Kidney epithelial cell (primary cell): ENCODE data around the gene TMED5. TPM values are rescaled to one million over a fixed set of nuclear protein-coding genes. Genes with fewer than 3 reads are reported as not detected.

Source experiments
- DNase-seq: peaks from one replicate; pipeline ENCODE4 v3.0.0-alpha.2; 2010; ENCODE audit warnings: low read depth
- H3K27me3 ChIP-seq: 2 replicates; pipeline ENCODE4 v1.6.0; 2011; ENCODE audit warnings: low read length; ENCODE audit not compliant: control insufficient read depth, insufficient read depth
- H3K36me3 ChIP-seq: 2 replicates; pipeline ENCODE4 v1.5.1; 2011; ENCODE audit warnings: low read length; ENCODE audit not compliant: control insufficient read depth, insufficient read depth
- H3K4me3 ChIP-seq: 2 replicates; pipeline ENCODE4 v1.5.1; 2011; ENCODE audit warnings: low read depth, mild to moderate bottlenecking, control low read depth, low read length
- total RNA-seq: library from RNA; depleted of rRNA; stranded (reverse); fragments of >200 nt; gene quantifications from 2 replicates; pipeline ENCODE4 v1.2.3, GENCODE V29; 2015
- TF ChIP-seq, protein P1 (sequence below): IDR thresholded peaks from 2 replicates; pipeline ENCODE4 v1.5.1; 2011; ENCODE audit warnings: mild to moderate bottlenecking, moderate library complexity, low read length, control low read depth, inconsistent platforms; ENCODE audit not compliant: insufficient read depth, poor library complexity, severe bottlenecking

TMED5 gene
- total RNA-seq, 1 donor from 2014 or later = 58.5 TPM

DNA sequence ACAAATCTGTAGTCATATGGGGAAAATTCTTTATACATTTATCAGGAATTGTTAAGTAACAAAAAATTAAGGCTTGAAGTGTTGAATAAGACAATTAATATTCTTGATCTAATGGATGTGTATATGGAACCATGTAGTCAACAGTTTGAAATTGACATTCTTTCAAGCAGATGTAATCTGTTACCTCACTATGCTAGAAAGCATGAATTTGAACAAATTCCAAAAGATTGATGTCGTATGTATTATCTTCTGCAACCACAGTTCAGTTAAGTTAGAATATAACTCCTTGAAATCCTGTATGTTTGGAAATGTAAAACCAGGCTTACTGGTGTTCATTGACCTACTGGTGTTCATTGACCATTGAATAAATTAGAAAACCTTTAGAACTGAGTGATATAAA, 16.4 kb upstream of the TMED5 start:
- no peaks in the 10 kb centered on the region for H3K27me3 ChIP-seq
- H3K4me3 ChIP-seq = no peak overlapping the region
- DNase-seq = no peak
- TF ChIP-seq, protein P1, sequence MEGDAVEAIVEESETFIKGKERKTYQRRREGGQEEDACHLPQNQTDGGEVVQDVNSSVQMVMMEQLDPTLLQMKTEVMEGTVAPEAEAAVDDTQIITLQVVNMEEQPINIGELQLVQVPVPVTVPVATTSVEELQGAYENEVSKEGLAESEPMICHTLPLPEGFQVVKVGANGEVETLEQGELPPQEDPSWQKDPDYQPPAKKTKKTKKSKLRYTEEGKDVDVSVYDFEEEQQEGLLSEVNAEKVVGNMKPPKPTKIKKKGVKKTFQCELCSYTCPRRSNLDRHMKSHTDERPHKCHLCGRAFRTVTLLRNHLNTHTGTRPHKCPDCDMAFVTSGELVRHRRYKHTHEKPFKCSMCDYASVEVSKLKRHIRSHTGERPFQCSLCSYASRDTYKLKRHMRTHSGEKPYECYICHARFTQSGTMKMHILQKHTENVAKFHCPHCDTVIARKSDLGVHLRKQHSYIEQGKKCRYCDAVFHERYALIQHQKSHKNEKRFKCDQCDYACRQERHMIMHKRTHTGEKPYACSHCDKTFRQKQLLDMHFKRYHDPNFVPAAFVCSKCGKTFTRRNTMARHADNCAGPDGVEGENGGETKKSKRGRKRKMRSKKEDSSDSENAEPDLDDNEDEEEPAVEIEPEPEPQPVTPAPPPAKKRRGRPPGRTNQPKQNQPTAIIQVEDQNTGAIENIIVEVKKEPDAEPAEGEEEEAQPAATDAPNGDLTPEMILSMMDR = no peak
- H3K36me3 ChIP-seq = peaks cover 4% of the 10 kb centered on the region

GRCh38 chr1:93194231-93194990, 14.2 kb upstream of the TMED5 start:
- H3K4me3 ChIP-seq = no peak overlapping the region
- DNase-seq = no peak
- H3K36me3 ChIP-seq = peaks cover 2% of the 10 kb centered on the region
- TF ChIP-seq, protein P1 = no peak
- no peaks in the 10 kb centered on the region for H3K27me3 ChIP-seq

- DNase-seq = no peak
- no peaks in the 10 kb centered on the region for H3K36me3 ChIP-seq
- no peaks in the 10 kb centered on the region for H3K27me3 ChIP-seq
- H3K4me3 ChIP-seq = no peak overlapping the region
- TF ChIP-seq, protein P1 = no peak
Measured at GRCh38 chr1:93190432-93190831, 10.2 kb upstream of the TMED5 start.

DNA sequence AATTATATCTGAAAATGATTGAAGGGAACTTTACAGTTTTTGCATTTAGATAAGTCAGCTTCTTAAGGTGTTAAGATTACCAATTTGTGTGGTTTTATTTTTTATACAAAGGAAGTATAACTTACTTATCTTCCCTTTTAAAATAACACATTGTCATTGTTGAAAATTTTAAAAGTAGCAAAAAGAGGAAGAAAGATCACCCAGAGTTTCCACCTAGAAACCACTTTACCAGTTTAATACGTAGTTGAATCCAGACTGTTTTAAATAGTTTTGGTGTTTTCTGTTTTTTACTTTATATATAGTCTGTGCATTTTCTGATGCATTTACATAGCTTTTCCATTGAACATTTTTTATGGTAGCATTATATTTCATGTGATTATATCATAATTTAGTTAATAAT, 6.5 kb upstream of the TMED5 start:
- TF ChIP-seq, protein P1 = no peak
- Histone ChIP-seq H3K4me3 (no peak overlapping the region), H3K36me3 (no peaks in the 10 kb centered on the region), H3K27me3 (no peaks in the 10 kb centered on the region)
- DNase-seq = no peak

DNA sequence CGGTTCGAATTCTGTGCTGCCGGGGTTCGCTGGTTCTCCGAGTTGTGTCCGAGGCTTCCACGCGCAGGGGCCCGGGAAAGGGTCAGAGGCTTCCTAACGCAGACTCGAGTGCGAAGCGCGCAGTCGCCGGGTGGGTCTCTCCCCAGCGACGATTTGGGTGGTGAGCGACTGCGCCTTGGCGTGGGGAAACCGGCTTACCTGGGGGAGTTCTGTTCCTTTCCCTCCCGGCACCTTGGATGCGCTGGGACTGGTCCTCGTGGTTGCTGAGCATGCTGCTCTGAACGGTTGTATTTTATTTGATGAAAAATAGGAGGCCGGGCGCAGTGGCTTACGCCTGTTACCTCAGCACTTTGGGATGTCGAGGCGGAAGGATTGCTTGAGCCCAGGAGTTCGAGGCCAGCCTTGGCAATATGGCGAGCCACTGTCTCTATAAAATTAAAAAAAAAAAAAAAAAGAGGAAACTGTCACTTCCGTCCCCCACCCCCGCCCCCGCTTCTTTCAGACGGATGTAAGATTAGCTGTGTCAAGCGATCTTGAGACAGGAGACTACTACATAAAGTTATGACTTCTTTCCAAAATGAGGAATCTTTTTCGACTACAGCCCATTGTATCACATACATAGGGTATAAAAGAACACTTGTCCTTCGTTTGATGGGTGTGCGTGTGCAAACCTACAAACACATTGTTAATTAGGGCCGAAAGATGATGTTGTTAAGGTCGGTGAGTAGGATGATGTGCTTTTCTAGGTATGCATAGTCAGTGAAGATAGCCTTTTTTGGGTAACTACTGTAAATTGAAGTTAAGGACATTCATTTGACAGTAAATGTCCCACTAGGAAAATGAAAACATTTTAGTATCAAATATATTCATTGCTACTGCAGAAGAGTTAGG, 755 bp upstream of the TMED5 start, which contains the start of gene CCDC18:
TSS of gene CCDC18 (plus strand) at position 2 of the 891 bp plus-strand sequence. CDS start 2,638 bp downstream, outside the sequence.
- peak within 1 kb of the TSS; percentile 64 for H3K4me3 ChIP-seq
- no peaks in the 10 kb centered on the region for H3K27me3 ChIP-seq
- no peaks in the 10 kb centered on the region for H3K36me3 ChIP-seq
- TF ChIP-seq, protein P1 = no peak
- DNase-seq = no peak
